IMR-90 (cell line): ENCODE measurements around the gene SLX9. TPM values are rescaled to one million over a fixed set of nuclear protein-coding genes. Genes with fewer than 3 reads are reported as not detected.

Experiments
- ATAC-seq: fragments of 200-7000 bp; cut with Tn5 transposase; 2 replicates; pipeline ENCODE4 v1.9.1; 2020; ENCODE audit warnings: low read depth, mild to moderate bottlenecking, moderate library complexity
- BruUV-seq: library from RNA; stranded (reverse); fragments of 400-500 nt; replicated peaks from 2 replicates; lab custom pipeline; 2021; lab: Mats Ljungman, UMichigan
- CTCF ChIA-PET: fragments of 300-600 bp; formaldehyde crosslinking; extraction: SDS; loops from one replicate; lab custom pipeline; 2021; ENCODE audit warnings: antibody characterized with exemption; lab: Yijun Ruan, JAX
- POLR2A ChIA-PET: fragments of 300-600 bp; sonication (Branson Sonifier 250); formaldehyde crosslinking; loops from one replicate; lab custom pipeline; 2022; ENCODE audit warnings: antibody characterized with exemption; ENCODE audit not compliant: unreplicated experiment; lab: Charles Lee
- DNase-seq: peaks from one replicate; pipeline ENCODE4 v3.0.0; 2013
- H2AFZ ChIP-seq: replicated peaks from 2 replicates; pipeline ENCODE3; 2013; ENCODE audit warnings: low read length, mild to moderate bottlenecking; ENCODE audit not compliant: poor library complexity
- H2AK5ac ChIP-seq: 2 replicates; pipeline ENCODE4 v1.6.1; 2013; ENCODE audit warnings: low read depth, low read length, inconsistent platforms
- H2AK9ac ChIP-seq: replicated peaks from 2 replicates; pipeline ENCODE3; 2013; ENCODE audit warnings: mild to moderate bottlenecking, low read depth, low read length, moderate library complexity; ENCODE audit not compliant: poor library complexity
- H2BK120ac ChIP-seq: 2 replicates; pipeline ENCODE4 v1.6.1; 2013; ENCODE audit warnings: low read depth, low read length, inconsistent platforms
- H2BK15ac ChIP-seq: 3 replicates; pipeline ENCODE4 v1.6.1; 2013; ENCODE audit warnings: low read depth, low read length, inconsistent platforms
- H2BK20ac ChIP-seq: 2 replicates; pipeline ENCODE4 v1.6.1; 2013; ENCODE audit warnings: low read depth, mild to moderate bottlenecking, inconsistent platforms, low read length, moderate library complexity
- H2BK5ac ChIP-seq: 2 replicates; pipeline ENCODE4 v1.6.1; 2013; ENCODE audit warnings: mild to moderate bottlenecking, low read depth, low read length, inconsistent platforms; ENCODE audit not compliant: poor library complexity, severe bottlenecking
- H3K14ac ChIP-seq: replicated peaks from 2 replicates; pipeline ENCODE4 v1.6.1; 2013; ENCODE audit warnings: low read depth, low read length, inconsistent platforms
- H3K18ac ChIP-seq: 2 replicates; pipeline ENCODE4 v1.6.1; 2013; ENCODE audit warnings: low read depth, low read length, control low read depth
- H3K23ac ChIP-seq: 2 replicates; pipeline ENCODE4 v1.6.1; 2013; ENCODE audit warnings: low read depth, low read length, inconsistent platforms
- H3K27ac ChIP-seq: 2 replicates; pipeline ENCODE4 v1.5.1; 2013; ENCODE audit warnings: mild to moderate bottlenecking, control low read depth, low read length; ENCODE audit not compliant: insufficient read depth
- H3K27me3 ChIP-seq: 2 replicates; pipeline ENCODE4 v1.6.1; 2013; ENCODE audit warnings: low read length; ENCODE audit not compliant: control insufficient read depth, insufficient read depth
- H3K36me3 ChIP-seq: 2 replicates; pipeline ENCODE4 v1.6.1; 2013; ENCODE audit warnings: low read length, mixed read lengths; ENCODE audit not compliant: control insufficient read depth, insufficient read depth
- H3K4ac ChIP-seq: 2 replicates; pipeline ENCODE4 v1.6.1; 2013; ENCODE audit warnings: low read depth, low read length, inconsistent platforms
- H3K4me1 ChIP-seq: 2 replicates; pipeline ENCODE4 v1.6.1; 2013; ENCODE audit warnings: low read length, mixed read lengths; ENCODE audit not compliant: control insufficient read depth, insufficient read depth
- H3K4me2 ChIP-seq: 2 replicates; pipeline ENCODE4 v1.6.1; 2013; ENCODE audit warnings: low read depth, mild to moderate bottlenecking, control low read depth, low read length, moderate library complexity
- H3K4me3 ChIP-seq: 2 replicates; pipeline ENCODE4 v1.5.1; 2013; ENCODE audit warnings: low read depth, mild to moderate bottlenecking, control low read depth, low read length, moderate library complexity; ENCODE audit not compliant: insufficient read depth
- H3K56ac ChIP-seq: 2 replicates; pipeline ENCODE4 v1.6.1; 2013; ENCODE audit warnings: low read length, inconsistent platforms; ENCODE audit not compliant: insufficient read depth; ENCODE audit errors: extremely low read depth
- H3K79me1 ChIP-seq, 2 experiments: 2 replicates each; pipeline ENCODE4 v1.6.1; 2013; ENCODE audit warnings: low read length in 2 of 2, inconsistent platforms in 1 of 2, low read depth in 1 of 2
- H3K9ac ChIP-seq: 2 replicates; pipeline ENCODE4 v1.6.1; 2013; ENCODE audit warnings: low read depth, low read length, control low read depth
- H3K9me1 ChIP-seq: 2 replicates; pipeline ENCODE4 v1.6.1; 2013; ENCODE audit warnings: low read length, inconsistent platforms; ENCODE audit not compliant: insufficient read depth
- H3K9me3 ChIP-seq: 2 replicates; pipeline ENCODE4 v1.6.1; 2013; ENCODE audit warnings: low read length; ENCODE audit not compliant: control insufficient read depth, insufficient read depth
- H4K20me1 ChIP-seq: 2 replicates; pipeline ENCODE4 v1.6.1; 2013; ENCODE audit warnings: low read length, inconsistent platforms; ENCODE audit not compliant: insufficient read depth
- H4K5ac ChIP-seq: 2 replicates; pipeline ENCODE4 v1.6.1; 2013; ENCODE audit warnings: mild to moderate bottlenecking, low read depth, low read length, control low read depth
- H4K8ac ChIP-seq, 2 experiments: 2 replicates each; pipeline ENCODE4 v1.6.1; 2013; ENCODE audit warnings: low read depth in 2 of 2, low read length in 2 of 2, control low read depth in 1 of 2, inconsistent platforms in 1 of 2
- H4K91ac ChIP-seq: 2 replicates; pipeline ENCODE4 v1.6.1; 2013; ENCODE audit warnings: low read depth, low read length, inconsistent platforms; ENCODE audit not compliant: insufficient read depth
- CEBPB ChIP-seq: IDR thresholded peaks from 2 replicates; pipeline ENCODE4 v1.6.1; 2012; ENCODE audit warnings: low read depth, low read length, improper control_type of control experiment
- MAFK ChIP-seq: IDR thresholded peaks from 2 replicates; pipeline ENCODE4 v1.6.1; 2012; ENCODE audit warnings: low read depth, low read length, improper control_type of control experiment
- NFE2L2 ChIP-seq: fragments of 150-350 bp; IDR thresholded peaks from 2 replicates; pipeline ENCODE4 v1.6.1; 2016; ENCODE audit warnings: low read depth, mild to moderate bottlenecking, low read length
- RCOR1 ChIP-seq: IDR thresholded peaks from 2 replicates; pipeline ENCODE4 v1.6.1; 2012; ENCODE audit warnings: mild to moderate bottlenecking, low read length, improper control_type of control experiment; ENCODE audit not compliant: insufficient replicate concordance
- WGBS, 2 experiments: methylation state at CpG; one replicate each; pipeline versions ENCODE4 v1.1.5 to v1.1.7; 2013; ENCODE audit warnings: missing lambda C conversion rate in 2 of 2; ENCODE audit not compliant: insufficient read length in 1 of 2; ENCODE audit errors: extremely low coverage in 2 of 2; 5-methylcytosine and 5-hydroxymethylcytosine counted together
- dilution Hi-C: fragments of 300-500 bp; cut with HindIII; formaldehyde crosslinking; loops from one replicate; pipeline ENCODE4 v1.14.3; 2018; ENCODE audit warnings: low sequenced_read_pairs; ENCODE audit not compliant: unreplicated experiment
- in situ Hi-C: fragments of 300-500 bp; cut with MboI; formaldehyde crosslinking; loops from 3 replicates; pipeline ENCODE4 v1.14.3; 2019; ENCODE audit warnings: low sequenced_read_pairs, inconsistent platforms, mixed read lengths
- intact Hi-C: fragments of 100-400 bp; cut with micrococcal nuclease; formaldehyde crosslinking; loops from 2 replicates; pipeline ENCODE4 v1.10.0; 2022
- polyA plus RNA-seq, 3 experiments: library from polyadenylated mRNA; depleted of rRNA; stranded (reverse); fragments of >200 nt; gene quantifications; 2 replicates each; pipeline ENCODE4 v1.2.3, GENCODE V29; 2012; ENCODE audit warnings: low replicate concordance in 1 of 3
- total RNA-seq: library from RNA; depleted of rRNA; stranded (reverse); fragments of >200 nt; gene quantifications from 2 replicates; pipeline ENCODE4 v1.2.3, GENCODE V29; 2012

SLX9 gene
- total and polyA plus RNA-seq, 2 of the 4 experiments (the other 2 are of a cell fraction): 10.4 to 21.7 TPM

DNA sequence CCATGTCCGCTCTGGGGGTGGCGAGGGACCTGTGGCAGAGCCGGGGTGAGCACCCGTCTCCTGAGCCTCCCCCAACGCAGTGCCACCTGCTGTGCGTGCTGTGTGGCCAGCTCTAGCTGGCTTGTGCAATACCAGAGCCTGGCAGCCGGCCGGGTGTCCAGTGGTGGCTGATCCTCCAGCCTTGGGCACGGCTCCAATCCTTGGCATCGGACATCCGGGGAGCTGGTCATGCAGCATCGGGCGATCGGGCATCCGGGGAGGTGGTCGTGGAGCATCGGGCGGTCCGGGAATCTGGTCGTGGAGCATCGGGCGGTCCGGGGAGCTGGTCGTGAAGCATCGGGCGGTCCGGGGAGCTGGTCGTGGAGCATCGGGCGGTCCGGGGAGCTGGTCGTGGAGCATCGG is 8.1 kb downstream of the SLX9 start:
- WGBS, 2 experiments: 96% methylated on average over 22 of the region's 33 CpGs; no CpG with 5 or more reads in 1 of the 2 experiments
- peaks cover 9 to 70% of the 10 kb centered on the region in 2 experiments for H3K79me1 ChIP-seq
- H2AFZ ChIP-seq: no peak overlapping the region
- ChIA-PET CTCF (interaction anchor here (0.9 to 3.2 kb wide), 3 partner anchors 181 to 192 kb away, joined by 3 to 27 read pairs (median 8); no protein-coding TSS in a partner anchor), POLR2A (no interaction called here)
- TF ChIP-seq CEBPB: 0 out of 2 replicates have a peak, but pooled peaks have one; percentile 4
- no peak for TF ChIP-seq MAFK
- no peak for TF ChIP-seq RCOR1
- TF ChIP-seq NFE2L2: no peak
- no peak overlapping the region for H3K27ac ChIP-seq
- no peak overlapping the region for H2BK5ac ChIP-seq
- no peak overlapping the region for H3K23ac ChIP-seq
- H3K4ac ChIP-seq: no peak overlapping the region
- H2BK120ac ChIP-seq: no peak overlapping the region
- H3K4me2 ChIP-seq: no peak overlapping the region
- no peak for DNase-seq
- dilution Hi-C loops: no loop called here
- H2AK5ac ChIP-seq: no peak overlapping the region
- peaks cover 37% of the 10 kb centered on the region for H3K36me3 ChIP-seq
- intact Hi-C loops: loop anchor here (2.0 kb wide), 1 partner anchor 181 kb away; no protein-coding TSS in a partner anchor
- no peak overlapping the region for H3K18ac ChIP-seq
- no peak overlapping the region for H2BK15ac ChIP-seq
- no TSS peak for BruUV-seq
- no peaks in the 10 kb centered on the region for H3K4me1 ChIP-seq
- no peaks in the 10 kb centered on the region for H3K9me3 ChIP-seq
- H4K5ac ChIP-seq: no peak overlapping the region
- no peak for ATAC-seq
- no peak overlapping the region for H4K91ac ChIP-seq
- H3K4me3 ChIP-seq: no peak overlapping the region
- no peak overlapping the region for H2BK20ac ChIP-seq
- in situ Hi-C loops: loop anchor here (5.0 to 25.0 kb wide), 2 partner anchors 179 to 436 kb away; no protein-coding TSS in a partner anchor
- no peak overlapping the region for H3K9ac ChIP-seq
- H4K20me1 ChIP-seq: peaks cover 51% of the 10 kb centered on the region
- H3K27me3 ChIP-seq: no peaks in the 10 kb centered on the region
- H3K9me1 ChIP-seq: no peaks in the 10 kb centered on the region
- H3K14ac ChIP-seq: no peak overlapping the region
- no peak overlapping the region for H3K56ac ChIP-seq
- no peak overlapping the region for H4K8ac ChIP-seq
- H2AK9ac ChIP-seq: no peak overlapping the region
